NCI-H2081 treated with DMSO at 0.1 percent for 48 hours (cell line): ENCODE measurements around the gene ITK.

ENCODE experiments used
- DNase-seq: peaks from one replicate; lab custom pipeline; 2025; lab: John Stamatoyannopoulos, UW

The ITK gene

GRCh38 chr5:157247267-157247666, 66.6 kb downstream of the ITK start:
- DNase-seq: no peak

- DNase-seq: no peak
Observed at GRCh38 chr5:157248821-157249470, 68.3 kb downstream of the ITK start.

GRCh38 chr5:157252711-157253465, 72.2 kb downstream of the ITK start:
- DNase-seq: no peak

- DNase-seq: no peak
Observed at GRCh38 chr5:157253547-157253946, 72.9 kb downstream of the ITK start.

GRCh38 chr5:157258450-157258849, 77.8 kb downstream of the ITK start:
- DNase-seq: no peak

- DNase-seq: no peak
Observed at GRCh38 chr5:157259699-157260098, 79.1 kb downstream of the ITK start.

- no peak for DNase-seq
Observed at GRCh38 chr5:157263496-157264090, 83.0 kb downstream of the ITK start.

- DNase-seq: no peak
Observed at GRCh38 chr5:157265714-157266285, 85.2 kb downstream of the ITK start, which contains the start of gene CYFIP2. Gene CYFIP2, plus strand, starts transcription at chr5:157266123. Its CDS starts 19,239 bp downstream, at chr5:157285362.

GRCh38 chr5:157266286-157267007, 85.8 kb downstream of the ITK start:
- no peak for DNase-seq

- no peak for DNase-seq
Observed at GRCh38 chr5:157267025-157267424, 86.4 kb downstream of the ITK start.

GRCh38 chr5:157267761-157268480, 87.3 kb downstream of the ITK start:
- no peak for DNase-seq

- no peak for DNase-seq
Observed at GRCh38 chr5:157269165-157269671, 88.6 kb downstream of the ITK start.

- no peak for DNase-seq
Observed at GRCh38 chr5:157269761-157270272, 89.2 kb downstream of the ITK start.

- no peak for DNase-seq
Observed at GRCh38 chr5:157270771-157271170, 90.1 kb downstream of the ITK start.

GRCh38 chr5:157271740-157272271, 91.2 kb downstream of the ITK start:
- DNase-seq: no peak

- DNase-seq: no peak
Observed at GRCh38 chr5:157273131-157273556, 92.5 kb downstream of the ITK start.

- DNase-seq: no peak
Observed at GRCh38 chr5:157275403-157275802, 94.8 kb downstream of the ITK start.

- DNase-seq: no peak
Observed at GRCh38 chr5:157278319-157279037, 97.8 kb downstream of the ITK start.

GRCh38 chr5:157279605-157280239, 99.1 kb downstream of the ITK start:
- no peak for DNase-seq

- no peak for DNase-seq
Observed at GRCh38 chr5:157280927-157281326, 100.3 kb downstream of the ITK start.
